Endothelial cell of umbilical vein (primary cell): ENCODE results near the gene ANO1. TPM values are rescaled to one million over a fixed set of nuclear protein-coding genes. Genes with fewer than 3 reads are reported as not detected.

Source experiments
- BruUV-seq: library from RNA; stranded (reverse); fragments of 400-500 nt; replicated peaks from 2 replicates; lab custom pipeline; 2021; lab: Mats Ljungman, UMichigan
- CTCF ChIA-PET: fragments of 300-600, 350-600 bp; sonication (Branson Sonifier 250); formaldehyde crosslinking; loops from one replicate; lab custom pipeline; 2021; ENCODE audit warnings: antibody characterized with exemption, inconsistent platforms; lab: Charles Lee
- POLR2A ChIA-PET: fragments of 300-600, 350-600 bp; sonication (Branson Sonifier 250); formaldehyde crosslinking; loops from one replicate; lab custom pipeline; 2021; ENCODE audit warnings: antibody characterized with exemption, inconsistent platforms; lab: Charles Lee
- DNase-seq: peaks from one replicate; pipeline ENCODE4 v3.0.0-alpha.2; 2011; ENCODE audit warnings: low read depth, low spot score
- FAIRE-seq: peaks from 2 replicates; lab custom pipeline; 2011; peaks lifted over from hg19 to GRCh38; lab: Jason Lieb, UNC
- H2AFZ ChIP-seq: 2 replicates; pipeline ENCODE4 v1.6.0; 2012; ENCODE audit warnings: low read depth, low read length, control low read depth, inconsistent platforms
- H3K27ac ChIP-seq: 2 replicates; pipeline ENCODE4 v1.5.1; 2011; ENCODE audit warnings: low read depth, mild to moderate bottlenecking, control low read depth, low read length, moderate library complexity; ENCODE audit not compliant: insufficient read depth
- H3K27me3 ChIP-seq, 2 experiments: 2 replicates each; pipeline versions ENCODE4 v1.6.0 to v1.6.1; 2011; ENCODE audit warnings: low read length in 2 of 2, mixed read lengths in 1 of 2; ENCODE audit not compliant: control insufficient read depth in 2 of 2, insufficient read depth in 2 of 2
- H3K36me3 ChIP-seq, 2 experiments: 2 replicates in 1 of 2; 3 replicates in 1 of 2; pipeline ENCODE4 v1.5.1; 2011; ENCODE audit warnings: low read length in 2 of 2, mild to moderate bottlenecking in 1 of 2, moderate library complexity in 1 of 2; ENCODE audit not compliant: control insufficient read depth in 2 of 2, insufficient read depth in 2 of 2; ENCODE audit errors: extremely low read depth in 1 of 2
- H3K4me1 ChIP-seq: 3 replicates; pipeline ENCODE4 v1.5.1; 2011; ENCODE audit warnings: mild to moderate bottlenecking, low read length; ENCODE audit not compliant: control insufficient read depth, insufficient read depth; ENCODE audit errors: extremely low read depth
- H3K4me2 ChIP-seq: 2 replicates; pipeline ENCODE4 v1.6.1; 2011; ENCODE audit warnings: low read length, control low read depth, mixed read lengths; ENCODE audit not compliant: insufficient read depth
- H3K4me3 ChIP-seq, 3 experiments: fragments of 200-600 bp in 1 of 3; sonication (generic), shearing (Covaris generic) in 1 of 3; replicated peaks in 1 of 3; 2 replicates each; pipeline ENCODE4 v1.5.1; 2011 to 2016; ENCODE audit warnings: control low read depth in 3 of 3, low read length in 3 of 3, mild to moderate bottlenecking in 2 of 3, inconsistent platforms in 1 of 3, low read depth in 1 of 3, moderate library complexity in 1 of 3; ENCODE audit not compliant: insufficient read depth in 1 of 3
- H3K79me2 ChIP-seq: 2 replicates; pipeline ENCODE4 v1.6.0; 2012; ENCODE audit warnings: low read length, inconsistent platforms; ENCODE audit not compliant: control insufficient read depth, insufficient read depth
- H3K9ac ChIP-seq: replicated peaks from 2 replicates; pipeline ENCODE3; 2011; ENCODE audit warnings: low read length, control low read depth; ENCODE audit not compliant: insufficient read depth; ENCODE audit errors: extremely low read depth
- H3K9me1 ChIP-seq: replicated peaks from 3 replicates; pipeline ENCODE4 v1.6.0; 2011; ENCODE audit warnings: mild to moderate bottlenecking, low read length; ENCODE audit not compliant: control insufficient read depth, insufficient read depth; ENCODE audit errors: extremely low read depth
- H3K9me3 ChIP-seq: replicated peaks from 2 replicates; pipeline ENCODE4 v1.5.1; 2012; ENCODE audit warnings: low read length, inconsistent platforms; ENCODE audit not compliant: control insufficient read depth, insufficient read depth
- H4K20me1 ChIP-seq: replicated peaks from 2 replicates; pipeline ENCODE3; 2011; ENCODE audit warnings: mild to moderate bottlenecking, low read length; ENCODE audit not compliant: control insufficient read depth, insufficient read depth; ENCODE audit errors: extremely low read depth
- EZH2 ChIP-seq: IDR thresholded peaks from 2 replicates; pipeline ENCODE4 v1.6.1; 2012; ENCODE audit warnings: borderline replicate concordance, low read depth, mild to moderate bottlenecking, moderate library complexity, low read length, inconsistent platforms; ENCODE audit not compliant: severe bottlenecking
- FOS ChIP-seq: IDR thresholded peaks from 2 replicates; pipeline ENCODE4 v1.6.1; 2011; ENCODE audit warnings: mild to moderate bottlenecking, low read length, moderate library complexity, borderline replicate concordance; ENCODE audit not compliant: insufficient read depth
- GATA2 ChIP-seq: IDR thresholded peaks from 2 replicates; pipeline ENCODE4 v1.7.0; 2011; ENCODE audit warnings: low read depth, mild to moderate bottlenecking, moderate library complexity, mixed read lengths, low read length; ENCODE audit not compliant: insufficient read length, insufficient read depth
- JUN ChIP-seq: IDR thresholded peaks from 2 replicates; pipeline ENCODE4 v1.6.1; 2011; ENCODE audit warnings: borderline replicate concordance, low read depth; ENCODE audit not compliant: insufficient read length, insufficient read depth
- MYC ChIP-seq: IDR thresholded peaks from one replicate; pipeline ENCODE4 v1.6.1; 2011; ENCODE audit warnings: mild to moderate bottlenecking, low read depth, low read length
- POLR2A ChIP-seq: IDR thresholded peaks from 2 replicates; pipeline ENCODE4 v1.6.1; 2012; ENCODE audit warnings: low read depth, mild to moderate bottlenecking, control low read depth, low read length
- POLR2AphosphoS5 ChIP-seq: IDR thresholded peaks from 2 replicates; pipeline ENCODE4 v1.6.1; 2012; ENCODE audit warnings: low read depth, mild to moderate bottlenecking, control low read depth, low read length, moderate library complexity; ENCODE audit not compliant: insufficient read depth
- dilution Hi-C: fragments of 300-500 bp; cut with MboI; formaldehyde crosslinking; loops from one replicate; pipeline ENCODE4 v1.15.0; 2019; ENCODE audit warnings: low sequenced_read_pairs; ENCODE audit not compliant: extremely low pct_ligation_motif_present
- intact Hi-C: fragments of 100-400 bp; cut with micrococcal nuclease; formaldehyde crosslinking; loops from one replicate; pipeline ENCODE4 v1.10.0; 2022
- polyA plus RNA-seq, 4 experiments: library from polyadenylated mRNA; depleted of rRNA in 3 of 4; stranded (reverse) in 3 of 4; unstranded in 1 of 4; fragments of >200 nt; gene quantifications; 2 replicates each; pipeline versions ENCODE4 v1.2.1 to v1.2.3, GENCODE V29; 2011 to 2012; ENCODE audit warnings: missing spikeins in 1 of 4
- total RNA-seq: library from RNA; stranded (reverse); gene quantifications from 2 replicates; pipeline ENCODE4 v1.2.3, GENCODE V29; 2021
- TF ChIP-seq, protein P1 (sequence below): IDR thresholded peaks from 2 replicates; pipeline ENCODE4 v1.6.1; 2011; ENCODE audit not compliant: insufficient read depth, insufficient read length
- TF ChIP-seq, protein P2 (sequence below), 2 donors: IDR thresholded peaks; 1 replicate in 1 of 2; 2 replicates in 1 of 2; pipeline ENCODE4 v1.5.1; 2011; ENCODE audit warnings: low read length in 2 of 2, mild to moderate bottlenecking in 2 of 2, moderate library complexity in 2 of 2, control low read depth in 1 of 2, inconsistent platforms in 1 of 2, low read depth in 1 of 2; ENCODE audit not compliant: insufficient read depth in 1 of 2; ENCODE audit errors: extremely low read depth in 1 of 2

The ANO1 gene
- total and polyA plus RNA-seq, 2 donors (not counting 3 experiments of a cell fraction or from before 2014, with no cell fraction given) = 0.03 to 0.40 TPM

DNA sequence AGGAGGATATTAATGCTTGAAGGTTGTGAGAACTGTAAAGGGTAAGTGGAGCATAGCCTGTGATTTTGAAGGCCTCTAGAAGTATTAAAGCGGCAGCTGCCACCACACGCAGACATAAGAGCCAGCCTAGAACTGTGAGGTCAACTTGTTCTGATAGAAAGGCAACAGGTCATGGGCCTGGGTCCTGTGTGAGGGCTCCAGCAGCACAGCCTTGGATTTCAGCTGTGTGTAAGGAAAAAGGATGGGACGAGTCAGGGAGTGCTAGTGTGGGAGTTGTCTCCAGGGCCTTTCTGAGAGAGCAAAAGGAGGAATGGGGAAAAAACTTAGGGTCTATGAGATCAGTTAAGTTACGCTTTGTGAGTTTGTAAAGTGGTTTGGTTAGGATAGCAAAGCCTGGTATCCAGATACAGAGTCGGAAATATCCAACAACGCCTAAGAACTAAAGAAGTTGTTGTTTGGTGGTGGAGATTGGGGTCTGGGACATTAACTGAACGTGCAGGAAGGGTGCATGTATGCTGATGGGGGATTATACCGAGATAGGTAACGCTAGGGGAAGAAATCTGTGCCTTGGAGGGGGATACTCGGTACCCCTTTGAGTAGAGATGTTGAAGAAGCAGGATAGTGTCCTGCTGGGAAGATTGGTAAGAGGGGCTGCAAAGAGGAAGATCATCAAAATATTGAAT is 17.4 kb upstream of the ANO1 start:
- ChIA-PET POLR2A (no interaction called here), CTCF (interaction anchor here (0.8 to 1.0 kb wide), 2 partner anchors 13 to 15 kb away, joined by 3 read pairs; no protein-coding TSS in a partner anchor)
- Histone ChIP-seq H4K20me1 (no peaks in the 10 kb centered on the region), H3K4me1 (no peaks in the 10 kb centered on the region), H3K27ac (no peak overlapping the region), H3K4me2 (no peak overlapping the region), H3K9ac (no peak overlapping the region), H3K9me1 (no peaks in the 10 kb centered on the region), H2AFZ (no peak overlapping the region), H3K9me3 (no peaks in the 10 kb centered on the region), H3K27me3 (peaks cover 5 to 13% of the 10 kb centered on the region in 2 experiments), H3K79me2 (no peaks in the 10 kb centered on the region), H3K36me3 (no peaks in the 10 kb centered on the region), H3K4me3 (no peak overlapping the region)
- FAIRE-seq (no peak), DNase-seq (no peak)
- BruUV-seq = no TSS peak
- TF ChIP-seq, protein P1, sequence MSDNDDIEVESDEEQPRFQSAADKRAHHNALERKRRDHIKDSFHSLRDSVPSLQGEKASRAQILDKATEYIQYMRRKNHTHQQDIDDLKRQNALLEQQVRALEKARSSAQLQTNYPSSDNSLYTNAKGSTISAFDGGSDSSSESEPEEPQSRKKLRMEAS = no peak
- TF ChIP-seq POLR2AphosphoS5 = no peak
- TF ChIP-seq EZH2 = no peak
- TF ChIP-seq POLR2A = no peak
- no peak for TF ChIP-seq MYC
- TF ChIP-seq FOS = no peak
- TF ChIP-seq GATA2 = no peak
- TF ChIP-seq, protein P2, sequence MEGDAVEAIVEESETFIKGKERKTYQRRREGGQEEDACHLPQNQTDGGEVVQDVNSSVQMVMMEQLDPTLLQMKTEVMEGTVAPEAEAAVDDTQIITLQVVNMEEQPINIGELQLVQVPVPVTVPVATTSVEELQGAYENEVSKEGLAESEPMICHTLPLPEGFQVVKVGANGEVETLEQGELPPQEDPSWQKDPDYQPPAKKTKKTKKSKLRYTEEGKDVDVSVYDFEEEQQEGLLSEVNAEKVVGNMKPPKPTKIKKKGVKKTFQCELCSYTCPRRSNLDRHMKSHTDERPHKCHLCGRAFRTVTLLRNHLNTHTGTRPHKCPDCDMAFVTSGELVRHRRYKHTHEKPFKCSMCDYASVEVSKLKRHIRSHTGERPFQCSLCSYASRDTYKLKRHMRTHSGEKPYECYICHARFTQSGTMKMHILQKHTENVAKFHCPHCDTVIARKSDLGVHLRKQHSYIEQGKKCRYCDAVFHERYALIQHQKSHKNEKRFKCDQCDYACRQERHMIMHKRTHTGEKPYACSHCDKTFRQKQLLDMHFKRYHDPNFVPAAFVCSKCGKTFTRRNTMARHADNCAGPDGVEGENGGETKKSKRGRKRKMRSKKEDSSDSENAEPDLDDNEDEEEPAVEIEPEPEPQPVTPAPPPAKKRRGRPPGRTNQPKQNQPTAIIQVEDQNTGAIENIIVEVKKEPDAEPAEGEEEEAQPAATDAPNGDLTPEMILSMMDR (IDR thresholded peaks at IDR 0.05; ENCODE audit: extremely low read depth in 1 of 2, insufficient read depth in 1 of 2, low read depth in 1 of 2, low read length in 2 of 2) = no peak
- no peak for TF ChIP-seq JUN
- dilution Hi-C loops = no loop called here
- intact Hi-C loops = no loop called here
